ENCODE results near the gene RNF207. TPM values are rescaled to one million over a fixed set of nuclear protein-coding genes. Genes with fewer than 3 reads are reported as not detected.

The RNF207 gene
- total RNA-seq, 1 donor from 2014 or later = not detected

DNA sequence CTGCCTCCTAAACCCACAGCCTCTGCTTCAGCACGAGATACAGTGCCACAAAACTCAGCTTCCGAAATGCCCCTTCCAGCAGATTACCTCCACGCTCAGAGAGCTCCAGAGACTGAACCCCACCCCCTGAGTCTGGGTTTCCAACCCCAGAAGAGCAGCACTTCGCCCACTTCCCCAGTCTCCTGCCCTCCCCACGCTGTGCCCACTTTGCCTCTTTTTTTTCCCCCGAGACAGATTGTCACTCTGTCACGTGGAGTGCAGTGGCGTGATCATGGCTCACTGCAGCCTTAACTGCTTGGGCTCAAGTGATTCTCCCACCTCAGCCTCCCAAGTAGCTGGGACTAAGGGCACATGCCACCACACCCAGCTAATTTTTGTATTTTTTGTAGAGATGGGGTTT lies 19.7 kb downstream of the RNF207 start:
- TF ChIP-seq, protein P1, sequence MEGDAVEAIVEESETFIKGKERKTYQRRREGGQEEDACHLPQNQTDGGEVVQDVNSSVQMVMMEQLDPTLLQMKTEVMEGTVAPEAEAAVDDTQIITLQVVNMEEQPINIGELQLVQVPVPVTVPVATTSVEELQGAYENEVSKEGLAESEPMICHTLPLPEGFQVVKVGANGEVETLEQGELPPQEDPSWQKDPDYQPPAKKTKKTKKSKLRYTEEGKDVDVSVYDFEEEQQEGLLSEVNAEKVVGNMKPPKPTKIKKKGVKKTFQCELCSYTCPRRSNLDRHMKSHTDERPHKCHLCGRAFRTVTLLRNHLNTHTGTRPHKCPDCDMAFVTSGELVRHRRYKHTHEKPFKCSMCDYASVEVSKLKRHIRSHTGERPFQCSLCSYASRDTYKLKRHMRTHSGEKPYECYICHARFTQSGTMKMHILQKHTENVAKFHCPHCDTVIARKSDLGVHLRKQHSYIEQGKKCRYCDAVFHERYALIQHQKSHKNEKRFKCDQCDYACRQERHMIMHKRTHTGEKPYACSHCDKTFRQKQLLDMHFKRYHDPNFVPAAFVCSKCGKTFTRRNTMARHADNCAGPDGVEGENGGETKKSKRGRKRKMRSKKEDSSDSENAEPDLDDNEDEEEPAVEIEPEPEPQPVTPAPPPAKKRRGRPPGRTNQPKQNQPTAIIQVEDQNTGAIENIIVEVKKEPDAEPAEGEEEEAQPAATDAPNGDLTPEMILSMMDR (IDR thresholded peaks at IDR 0.05; ENCODE audit: unreplicated experiment) = no peak
- H3K4me1 Mint-ChIP-seq (ENCODE audit: unreplicated experiment) = no peaks in the 10 kb centered on the region
- DNase-seq (ENCODE audit: low spot score) = no peak
- H3K27ac Mint-ChIP-seq (ENCODE audit: unreplicated experiment) = no peak overlapping the region
- H3K36me3 Mint-ChIP-seq (ENCODE audit: low read depth, unreplicated experiment) = peaks cover 35% of the 10 kb centered on the region
- no peaks in the 10 kb centered on the region for H3K9me3 Mint-ChIP-seq (ENCODE audit: unreplicated experiment)
- H3K4me3 Mint-ChIP-seq (ENCODE audit: unreplicated experiment) = no peak overlapping the region
- H3K27me3 Mint-ChIP-seq (ENCODE audit: unreplicated experiment) = peaks cover 2% of the 10 kb centered on the region

DNA sequence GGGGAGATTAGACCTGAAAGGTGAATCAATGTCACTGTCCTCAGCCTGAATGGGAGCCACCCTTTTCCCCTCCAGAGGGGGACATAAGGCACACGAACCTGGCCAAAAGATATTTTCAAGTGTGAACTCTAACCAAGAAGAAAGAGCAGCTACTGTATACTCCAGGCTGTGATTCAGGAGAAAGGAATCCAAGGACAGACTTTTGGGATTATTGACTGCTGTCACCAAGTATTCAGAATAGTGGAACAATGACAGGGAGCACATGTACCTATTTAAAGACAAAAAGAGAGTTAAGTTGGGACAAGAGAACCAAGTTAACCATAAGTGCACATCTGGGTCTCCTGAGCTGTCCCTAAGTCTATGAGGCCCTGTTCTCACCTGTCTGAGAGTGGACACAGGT lies 27.5 kb downstream of the RNF207 start:
- no peak for DNase-seq (ENCODE audit: low spot score)
- H3K27me3 Mint-ChIP-seq (ENCODE audit: unreplicated experiment) = peaks cover 3% of the 10 kb centered on the region
- H3K27ac Mint-ChIP-seq (ENCODE audit: unreplicated experiment) = no peak overlapping the region
- peak overlapping the region; percentile 60 for H3K4me3 Mint-ChIP-seq (ENCODE audit: unreplicated experiment)
- TF ChIP-seq, protein P1 (IDR thresholded peaks at IDR 0.05; ENCODE audit: unreplicated experiment) = no peak
- H3K4me1 Mint-ChIP-seq (ENCODE audit: unreplicated experiment) = peaks cover 4% of the 10 kb centered on the region
- H3K9me3 Mint-ChIP-seq (ENCODE audit: unreplicated experiment) = no peaks in the 10 kb centered on the region
- peaks cover 10% of the 10 kb centered on the region for H3K36me3 Mint-ChIP-seq (ENCODE audit: low read depth, unreplicated experiment)

DNA sequence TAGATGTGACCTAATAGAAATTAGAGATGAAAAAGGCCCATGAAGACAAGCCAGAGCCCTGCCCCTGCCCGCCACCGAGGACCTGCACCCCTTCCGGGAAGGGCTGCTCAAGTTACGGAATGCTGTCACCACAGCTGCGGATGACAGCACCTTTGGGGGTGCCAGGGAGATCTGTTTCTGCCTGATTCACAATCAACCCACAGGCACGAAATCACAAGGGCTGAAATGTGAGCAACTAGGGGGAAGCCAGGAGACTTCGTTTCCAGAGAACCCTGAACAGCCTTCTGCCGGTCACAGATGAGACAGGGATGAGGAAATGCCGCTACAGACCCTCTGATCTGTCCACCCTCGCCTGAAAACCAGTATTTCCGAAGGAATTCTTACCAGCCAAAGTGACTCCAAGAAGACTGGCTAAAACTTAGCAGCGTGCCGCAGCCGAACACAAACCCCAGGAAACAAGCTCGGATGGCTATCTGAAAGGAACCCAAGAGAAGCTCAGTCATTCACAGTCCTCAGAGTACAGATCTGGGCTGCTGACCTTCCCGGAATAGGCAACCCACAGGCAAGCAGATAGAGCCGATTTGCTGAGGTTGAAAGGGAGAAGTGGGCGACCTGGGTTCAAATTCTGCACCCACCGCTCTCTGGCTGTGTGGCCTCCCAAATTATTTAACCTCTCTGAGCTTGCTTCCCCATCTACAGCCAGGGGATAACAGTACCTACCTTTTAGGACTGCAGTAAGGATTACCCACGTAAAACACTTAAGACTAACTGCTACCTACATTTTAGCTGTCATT lies 28.8 kb downstream of the RNF207 start:
- Mint-ChIP-seq H3K27ac (ENCODE audit: unreplicated experiment) (no peak overlapping the region), H3K9me3 (ENCODE audit: unreplicated experiment) (no peaks in the 10 kb centered on the region), H3K36me3 (ENCODE audit: low read depth, unreplicated experiment) (peaks cover 10% of the 10 kb centered on the region), H3K4me3 (ENCODE audit: unreplicated experiment) (peak overlapping the region; percentile 88), H3K27me3 (ENCODE audit: unreplicated experiment) (peaks cover 6% of the 10 kb centered on the region), H3K4me1 (ENCODE audit: unreplicated experiment) (peaks cover 11% of the 10 kb centered on the region)
- TF ChIP-seq, protein P1 (IDR thresholded peaks at IDR 0.05; ENCODE audit: unreplicated experiment) = no peak
- DNase-seq (ENCODE audit: low spot score) = no peak

- Mint-ChIP-seq H3K36me3 (ENCODE audit: low read depth, unreplicated experiment) (peaks cover 10% of the 10 kb centered on the region), H3K27ac (ENCODE audit: unreplicated experiment) (no peak overlapping the region), H3K27me3 (ENCODE audit: unreplicated experiment) (peaks cover 6% of the 10 kb centered on the region), H3K9me3 (ENCODE audit: unreplicated experiment) (no peaks in the 10 kb centered on the region), H3K4me1 (ENCODE audit: unreplicated experiment) (peaks cover 11% of the 10 kb centered on the region), H3K4me3 (ENCODE audit: unreplicated experiment) (peak overlapping the region; percentile 88)
- TF ChIP-seq, protein P1 (IDR thresholded peaks at IDR 0.05; ENCODE audit: unreplicated experiment) = no peak
- DNase-seq (ENCODE audit: low spot score) = no peak
These were observed 29.4 kb downstream of the RNF207 start for GRCh38 chr1:6235296-6235677.

DNA sequence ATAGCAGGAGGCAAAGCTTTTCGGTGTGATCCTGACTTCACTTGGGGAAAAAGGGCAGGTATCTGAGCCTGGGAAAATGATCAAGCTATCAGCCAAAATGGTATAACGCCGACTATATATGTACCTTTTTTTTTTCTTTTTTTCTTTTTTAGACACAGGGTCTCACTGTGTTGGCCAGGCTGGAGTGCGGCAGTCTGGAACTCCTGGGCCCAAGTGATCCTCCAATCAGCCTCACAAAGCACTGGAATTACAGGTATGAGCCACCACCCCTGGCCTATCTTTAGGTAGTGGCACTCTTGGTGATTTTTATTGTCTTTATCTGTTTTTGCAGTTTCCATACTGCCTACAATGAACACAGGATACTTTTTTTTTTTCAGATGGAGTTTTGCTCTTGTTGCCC lies 31.2 kb downstream of the RNF207 start:
- Mint-ChIP-seq H3K27ac (ENCODE audit: unreplicated experiment) (no peak overlapping the region), H3K4me3 (ENCODE audit: unreplicated experiment) (no peak overlapping the region), H3K36me3 (ENCODE audit: low read depth, unreplicated experiment) (peaks cover 7% of the 10 kb centered on the region), H3K4me1 (ENCODE audit: unreplicated experiment) (peaks cover 17% of the 10 kb centered on the region), H3K27me3 (ENCODE audit: unreplicated experiment) (peaks cover 11% of the 10 kb centered on the region), H3K9me3 (ENCODE audit: unreplicated experiment) (no peaks in the 10 kb centered on the region)
- DNase-seq (ENCODE audit: low spot score) = no peak
- TF ChIP-seq, protein P1 (IDR thresholded peaks at IDR 0.05; ENCODE audit: unreplicated experiment) = no peak
